KOPT-K1 (cell line): Measurements from ENCODE around the gene PACSIN1.

Experiments used
- H3K27ac ChIP-seq: fragments of 200-600 bp; sonication (generic); 2 replicates; pipeline ENCODE4 v1.5.1; 2016; ENCODE audit warnings: antibody characterized with exemption, mild to moderate bottlenecking, low read depth, low read length; ENCODE audit not compliant: poor library complexity, severe bottlenecking
- H3K36me3 ChIP-seq: fragments of 200-600 bp; sonication (generic); 2 replicates; pipeline ENCODE4 v1.5.1; 2017; ENCODE audit warnings: antibody characterized with exemption, mild to moderate bottlenecking, low read length, moderate library complexity; ENCODE audit not compliant: insufficient read depth
- H3K9me3 ChIP-seq: fragments of 200-600 bp; sonication (generic); 2 replicates; pipeline ENCODE4 v1.5.1; 2017; ENCODE audit warnings: antibody characterized with exemption, low read length, mild to moderate bottlenecking; ENCODE audit not compliant: insufficient read depth, poor library complexity, severe bottlenecking

Gene PACSIN1

DNA sequence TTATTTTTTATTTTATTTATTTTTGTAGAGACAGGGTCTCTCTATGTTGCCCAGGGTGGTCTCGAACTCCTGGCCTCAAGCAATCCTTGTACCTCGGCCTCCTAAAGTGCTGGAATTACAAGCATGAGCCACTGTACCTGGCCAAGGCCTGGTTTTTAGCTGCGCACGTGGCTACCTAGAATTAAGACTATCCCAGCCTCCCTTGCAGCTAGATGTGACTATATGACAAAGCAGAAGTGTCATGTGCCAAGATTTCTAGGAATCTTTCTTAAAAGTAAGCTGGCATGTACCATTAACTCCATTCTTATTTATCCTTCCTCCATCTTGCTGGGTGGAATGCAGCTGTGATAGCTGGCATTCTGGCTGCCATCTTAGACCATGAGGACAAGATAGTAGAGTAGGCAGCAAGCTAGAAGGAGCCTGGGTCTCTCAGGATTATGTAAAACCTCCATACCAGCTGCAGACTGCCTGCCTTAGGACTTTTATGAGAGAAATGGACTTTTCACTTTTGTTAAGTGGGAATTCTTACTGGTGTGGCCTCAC is 92.4 kb downstream of the PACSIN1 start:
- Histone ChIP-seq H3K9me3 (no peaks in the 10 kb centered on the region), H3K36me3 (no peaks in the 10 kb centered on the region), H3K27ac (no peak overlapping the region)

DNA sequence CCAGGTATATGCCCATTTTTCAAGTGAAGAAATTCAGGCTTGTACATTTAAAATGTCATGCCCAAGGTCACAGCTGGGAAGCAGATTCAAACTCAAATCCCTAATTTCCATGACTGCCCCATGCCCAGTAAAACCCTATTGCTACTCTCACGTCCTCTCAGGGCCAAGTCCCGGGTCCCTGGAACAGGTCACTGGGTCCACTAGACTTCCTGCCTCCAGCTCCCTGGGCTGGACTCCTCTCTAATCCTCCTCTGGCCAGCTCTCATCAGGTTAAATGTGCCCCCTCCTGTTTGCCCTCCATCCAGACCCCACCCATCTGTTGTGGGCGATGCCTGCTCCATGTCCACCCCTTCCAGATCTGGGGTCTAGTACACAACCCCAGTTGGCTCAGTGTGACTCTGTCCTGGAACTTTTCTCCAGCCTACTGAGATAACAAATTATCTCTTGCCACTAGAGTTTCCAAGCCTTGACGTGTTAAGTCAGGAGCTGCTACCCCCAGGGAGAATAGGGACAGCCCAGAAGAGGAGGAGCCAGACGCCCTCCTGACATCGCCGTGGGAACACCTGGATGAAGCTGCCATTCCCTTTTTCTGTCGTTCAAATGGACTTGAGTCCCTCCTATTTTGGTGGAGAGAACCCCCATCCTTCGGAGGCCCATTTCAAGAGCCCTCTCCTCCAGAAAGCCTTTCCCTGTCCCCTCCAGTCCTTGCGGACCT is 93.9 kb downstream of the PACSIN1 start:
- H3K9me3 ChIP-seq = no peaks in the 10 kb centered on the region
- H3K36me3 ChIP-seq = no peaks in the 10 kb centered on the region
- no peak overlapping the region for H3K27ac ChIP-seq

DNA sequence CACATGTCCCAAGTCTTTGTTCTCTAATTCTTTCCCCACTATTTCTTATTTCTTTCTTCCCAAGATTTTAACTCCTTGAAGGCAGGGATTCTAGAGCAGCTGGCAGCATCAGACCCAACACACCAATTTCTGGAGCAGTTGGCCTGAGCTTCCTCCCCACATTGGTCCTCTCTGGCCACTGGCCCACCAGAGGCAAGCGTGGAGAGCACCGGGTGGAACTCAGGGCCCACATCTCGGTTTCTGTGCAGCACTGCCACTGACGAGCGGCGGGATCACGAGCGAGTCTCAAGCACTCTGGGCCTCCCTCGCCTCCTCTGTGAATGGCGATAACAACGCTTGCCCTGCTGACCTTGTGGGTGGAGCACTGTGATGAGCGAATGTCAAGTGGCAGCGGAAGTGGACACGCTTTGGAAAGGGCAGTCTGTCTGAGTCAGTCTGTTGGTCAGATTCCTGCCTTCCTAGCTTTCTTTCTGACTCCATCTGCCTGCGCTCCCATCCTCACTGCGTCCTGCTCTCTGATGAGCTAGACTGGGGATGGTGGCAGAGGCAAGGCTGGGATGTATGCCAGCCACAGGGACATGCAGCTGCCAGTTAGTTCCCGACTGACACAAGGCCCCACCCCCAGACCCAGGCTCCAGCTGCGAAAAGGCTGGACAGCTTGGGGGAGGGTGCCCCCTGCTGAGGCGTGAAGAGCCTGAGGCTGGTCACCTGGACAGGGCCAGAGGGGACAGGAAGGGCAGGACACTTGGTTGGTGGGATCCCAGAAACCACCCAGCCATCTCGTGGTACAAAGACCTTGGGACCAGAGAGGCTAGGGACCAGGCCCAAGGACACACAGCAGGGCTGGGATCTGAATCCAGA is 94.7 kb downstream of the PACSIN1 start:
- Histone ChIP-seq H3K27ac (no peak overlapping the region), H3K9me3 (no peaks in the 10 kb centered on the region), H3K36me3 (no peaks in the 10 kb centered on the region)

DNA sequence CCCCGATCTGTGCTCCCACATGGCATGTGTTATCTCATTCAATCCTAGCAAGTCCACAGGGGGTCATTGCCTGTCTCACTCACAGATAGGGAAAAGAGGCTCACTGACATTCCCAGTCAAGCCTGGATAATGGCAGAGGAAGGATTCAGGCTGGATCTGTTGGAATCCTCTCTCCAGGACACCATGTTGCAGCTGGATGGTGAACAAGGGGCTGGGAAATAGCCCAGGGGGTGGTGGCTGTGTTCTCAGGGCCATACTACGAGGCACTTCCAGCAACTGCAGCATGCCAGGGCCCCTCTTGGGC is 95.3 kb downstream of the PACSIN1 start:
- Histone ChIP-seq H3K27ac (no peak overlapping the region), H3K36me3 (no peaks in the 10 kb centered on the region), H3K9me3 (no peaks in the 10 kb centered on the region)

DNA sequence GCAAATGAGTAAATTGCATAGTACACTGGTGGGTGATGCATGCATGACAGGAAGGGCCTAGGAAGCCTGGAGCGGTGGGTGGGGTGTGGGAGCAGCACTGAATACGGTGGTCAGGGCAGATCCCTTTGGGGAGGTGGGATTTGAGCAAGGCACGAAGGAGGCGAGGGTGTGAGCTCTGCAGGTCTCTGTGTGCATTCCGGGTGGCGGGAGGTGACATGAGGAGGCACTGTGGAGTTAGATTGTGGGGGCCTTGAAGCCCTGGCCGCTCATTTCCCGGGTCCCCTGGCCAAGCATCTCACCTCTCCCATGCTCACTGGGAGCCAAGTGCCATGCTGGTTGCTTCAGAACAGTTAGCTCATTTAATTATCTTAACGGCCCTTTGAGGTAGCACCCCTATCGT is 96.5 kb downstream of the PACSIN1 start:
- H3K9me3 ChIP-seq = no peaks in the 10 kb centered on the region
- no peak overlapping the region for H3K27ac ChIP-seq
- H3K36me3 ChIP-seq = no peaks in the 10 kb centered on the region

DNA sequence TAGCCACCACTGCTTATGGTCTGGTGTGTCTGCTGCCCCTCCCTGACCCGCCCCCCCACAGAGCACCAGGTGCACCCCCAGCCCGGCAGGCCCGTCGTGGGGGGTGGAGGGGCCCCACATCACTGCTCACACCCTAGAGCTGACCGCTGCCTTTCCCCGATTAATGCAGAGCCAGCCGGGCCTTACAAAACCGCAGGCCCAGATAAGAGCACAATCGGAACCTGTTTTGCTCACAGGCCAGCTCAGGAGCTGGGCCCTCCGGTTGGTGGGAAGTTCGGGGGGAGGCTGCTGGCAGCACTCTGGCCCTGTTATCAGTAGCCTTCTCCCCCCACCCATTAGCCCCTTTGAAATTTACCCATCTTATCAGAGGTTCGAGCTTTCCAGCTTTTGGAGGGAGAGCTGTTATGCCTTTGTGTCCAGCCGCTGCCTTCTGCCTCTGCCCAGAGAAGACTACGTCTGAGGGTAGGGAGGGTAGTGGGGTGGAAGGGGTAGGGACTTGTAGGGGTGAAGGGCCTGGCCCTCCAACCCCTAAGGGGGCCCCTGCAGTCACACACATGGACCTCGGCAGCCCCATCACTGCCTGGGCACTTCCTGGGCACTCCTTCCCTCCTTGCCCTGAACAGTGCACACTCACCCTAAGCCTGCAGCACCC is 97.1 kb downstream of the PACSIN1 start:
- no peak overlapping the region for H3K27ac ChIP-seq
- H3K9me3 ChIP-seq = no peaks in the 10 kb centered on the region
- no peaks in the 10 kb centered on the region for H3K36me3 ChIP-seq

DNA sequence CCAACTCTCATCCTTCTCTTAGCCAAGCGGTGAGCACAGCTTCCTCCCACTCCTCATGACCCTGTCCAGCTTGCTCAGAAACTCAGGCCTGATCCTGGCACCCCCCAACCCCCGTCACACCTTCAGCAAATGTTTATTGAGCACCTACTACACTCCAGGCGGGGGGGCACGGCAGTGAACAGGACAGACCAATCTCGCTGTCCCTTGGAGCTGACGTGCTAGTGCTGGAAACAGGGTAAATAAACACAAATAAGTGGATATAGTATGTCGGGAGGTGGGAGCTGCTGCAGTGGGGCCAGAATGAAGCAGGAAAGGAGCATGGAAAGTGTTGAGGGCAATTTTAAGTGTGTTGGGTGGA is 97.6 kb downstream of the PACSIN1 start:
- no peak overlapping the region for H3K27ac ChIP-seq
- H3K9me3 ChIP-seq = no peaks in the 10 kb centered on the region
- no peaks in the 10 kb centered on the region for H3K36me3 ChIP-seq

DNA sequence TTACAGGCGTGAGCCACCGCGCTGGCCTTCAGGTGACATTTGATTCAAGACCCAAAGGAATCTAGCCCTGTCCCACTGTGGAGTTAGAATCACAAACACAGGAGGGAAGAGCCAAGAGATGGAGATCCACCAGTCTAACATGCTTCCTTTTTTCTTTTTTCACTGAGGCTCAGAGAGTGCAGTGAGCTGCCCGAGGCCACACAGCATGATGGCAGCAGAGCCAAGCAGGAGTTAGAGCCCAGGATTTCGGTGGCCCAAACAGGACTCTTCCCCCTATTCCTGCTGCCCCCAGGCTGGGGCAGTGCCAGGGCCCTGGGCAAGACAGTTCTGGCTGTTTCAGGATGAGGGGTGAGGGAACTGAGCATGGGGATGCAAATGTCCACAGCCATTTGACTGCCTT is 98.3 kb downstream of the PACSIN1 start:
- Histone ChIP-seq H3K36me3 (no peaks in the 10 kb centered on the region), H3K9me3 (no peaks in the 10 kb centered on the region), H3K27ac (no peak overlapping the region)

DNA sequence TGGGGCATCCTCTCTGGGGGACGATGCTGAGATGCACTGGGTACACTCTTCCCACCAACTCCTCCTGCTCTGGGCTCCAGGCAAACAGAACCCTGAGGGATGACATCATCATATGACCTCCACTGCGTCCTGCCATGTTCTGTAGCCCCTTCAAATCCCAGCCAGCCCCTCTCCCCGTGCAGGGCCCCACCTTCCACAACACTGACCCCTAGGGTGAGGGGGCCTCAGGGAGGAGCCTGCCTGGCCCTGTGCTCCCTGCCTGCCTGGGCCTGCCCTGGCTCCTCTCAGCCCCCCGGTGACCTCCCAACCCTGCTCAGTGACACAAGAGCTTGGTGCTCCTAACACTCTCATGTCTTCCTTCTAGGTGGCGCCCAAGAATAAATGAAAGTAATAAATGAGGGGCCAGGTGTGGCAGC is 99.9 kb downstream of the PACSIN1 start:
- Histone ChIP-seq H3K27ac (no peak overlapping the region), H3K9me3 (no peaks in the 10 kb centered on the region), H3K36me3 (no peaks in the 10 kb centered on the region)

DNA sequence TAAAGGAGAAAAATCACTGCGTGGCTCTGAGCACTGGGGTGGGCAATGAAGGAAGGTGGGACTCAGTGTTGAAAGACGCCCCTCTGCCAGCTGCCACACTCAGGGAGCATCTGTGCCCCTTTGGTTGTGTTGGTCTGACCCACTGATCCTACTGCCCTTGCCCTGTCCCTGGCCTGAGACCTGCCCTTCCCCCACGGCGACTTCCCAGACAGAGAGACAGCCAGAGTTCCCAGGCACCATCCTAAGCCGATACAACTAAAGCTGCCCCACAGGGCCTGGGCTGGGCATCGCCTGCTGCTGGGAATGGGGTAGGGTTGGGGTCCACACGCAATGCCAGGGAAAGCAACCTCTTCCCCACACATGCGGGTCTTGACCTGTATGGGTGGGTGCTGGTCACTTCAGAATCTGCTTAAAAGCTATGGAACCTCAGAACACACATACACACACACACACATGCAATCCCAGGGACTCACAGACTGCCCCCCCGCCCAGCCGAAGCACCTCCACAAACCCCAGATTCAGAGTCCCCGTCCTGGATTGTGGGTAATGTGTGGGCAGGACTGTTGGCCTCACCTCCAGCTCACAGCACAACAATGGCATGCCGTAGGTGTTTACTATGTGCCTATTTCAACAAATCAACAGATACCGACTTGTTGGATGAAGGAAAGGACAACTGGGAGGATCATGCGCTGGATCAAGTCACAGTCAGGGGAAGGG is 101.1 kb downstream of the PACSIN1 start:
- H3K9me3 ChIP-seq = no peaks in the 10 kb centered on the region
- H3K36me3 ChIP-seq = no peaks in the 10 kb centered on the region
- no peak overlapping the region for H3K27ac ChIP-seq

DNA sequence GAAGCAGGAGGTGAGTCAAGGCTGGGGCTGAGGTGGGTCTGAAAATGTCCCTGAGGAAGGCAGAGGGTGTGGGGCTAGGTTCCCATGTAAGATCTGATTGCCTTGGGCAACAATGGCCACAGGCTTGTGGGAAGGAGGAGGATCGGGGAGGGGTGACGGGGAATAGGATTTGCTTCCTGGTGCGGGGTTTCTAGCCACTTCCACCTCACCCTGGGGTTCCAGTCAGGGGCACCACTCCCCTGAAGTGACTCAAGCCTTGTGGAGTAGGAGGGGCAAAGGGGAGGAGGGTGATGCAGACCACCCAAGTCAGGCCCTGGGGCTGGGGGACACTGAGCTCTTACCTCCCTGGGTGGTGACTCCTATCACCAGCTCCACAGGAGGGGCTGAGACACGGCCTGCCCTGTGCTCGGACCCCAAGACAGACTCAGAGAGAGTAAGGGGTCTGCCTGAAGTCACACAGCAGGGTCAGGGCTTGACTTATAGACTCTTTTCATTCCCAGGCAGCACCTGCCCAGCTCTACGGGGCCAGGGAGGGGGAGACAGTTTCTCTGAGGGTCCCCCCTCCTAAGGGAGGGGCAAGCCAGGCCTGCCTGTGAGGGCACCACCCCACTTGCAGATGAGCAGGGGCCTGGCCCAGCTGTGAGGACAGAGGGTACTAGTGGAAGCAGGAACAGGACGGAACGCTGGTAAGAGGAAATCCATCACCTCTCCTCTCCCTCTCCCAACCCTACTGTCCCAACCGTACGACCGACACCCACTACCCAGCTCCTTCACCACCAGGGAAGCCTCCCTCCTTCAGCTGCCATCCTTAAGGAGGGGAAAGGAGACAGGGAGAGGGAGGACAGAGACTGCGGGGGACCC is 102.7 kb downstream of the PACSIN1 start:
- Histone ChIP-seq H3K9me3 (no peaks in the 10 kb centered on the region), H3K36me3 (no peaks in the 10 kb centered on the region), H3K27ac (no peak overlapping the region)

DNA sequence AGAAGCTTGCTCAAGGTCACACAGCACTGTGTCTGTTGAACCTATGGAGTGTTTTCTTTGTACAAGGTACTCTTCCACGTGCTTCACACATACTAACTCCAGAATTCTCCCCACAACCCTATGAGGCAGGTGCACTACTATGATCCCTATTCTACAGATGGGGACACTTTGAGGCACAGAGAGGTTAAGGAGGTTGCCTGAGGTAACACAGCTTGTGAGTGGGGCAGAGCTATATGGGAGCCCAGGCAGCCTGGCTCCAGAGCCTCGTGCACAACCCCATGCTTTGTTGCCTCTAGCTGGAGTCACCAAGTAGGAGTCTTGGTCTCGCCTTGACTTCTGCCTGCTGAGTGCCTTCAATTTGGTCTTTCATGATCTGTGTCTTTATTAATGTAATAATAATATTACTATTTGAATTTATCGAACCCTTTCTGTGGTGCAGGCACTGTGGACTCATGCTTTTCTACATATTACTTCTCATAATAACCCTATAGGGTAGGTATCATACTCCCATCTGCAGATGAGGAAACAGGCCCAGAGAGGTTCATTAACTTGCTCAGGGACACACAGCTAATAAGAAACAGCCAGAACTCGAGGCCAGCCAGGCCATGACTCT is 103.6 kb downstream of the PACSIN1 start:
- no peak overlapping the region for H3K27ac ChIP-seq
- no peaks in the 10 kb centered on the region for H3K9me3 ChIP-seq

DNA sequence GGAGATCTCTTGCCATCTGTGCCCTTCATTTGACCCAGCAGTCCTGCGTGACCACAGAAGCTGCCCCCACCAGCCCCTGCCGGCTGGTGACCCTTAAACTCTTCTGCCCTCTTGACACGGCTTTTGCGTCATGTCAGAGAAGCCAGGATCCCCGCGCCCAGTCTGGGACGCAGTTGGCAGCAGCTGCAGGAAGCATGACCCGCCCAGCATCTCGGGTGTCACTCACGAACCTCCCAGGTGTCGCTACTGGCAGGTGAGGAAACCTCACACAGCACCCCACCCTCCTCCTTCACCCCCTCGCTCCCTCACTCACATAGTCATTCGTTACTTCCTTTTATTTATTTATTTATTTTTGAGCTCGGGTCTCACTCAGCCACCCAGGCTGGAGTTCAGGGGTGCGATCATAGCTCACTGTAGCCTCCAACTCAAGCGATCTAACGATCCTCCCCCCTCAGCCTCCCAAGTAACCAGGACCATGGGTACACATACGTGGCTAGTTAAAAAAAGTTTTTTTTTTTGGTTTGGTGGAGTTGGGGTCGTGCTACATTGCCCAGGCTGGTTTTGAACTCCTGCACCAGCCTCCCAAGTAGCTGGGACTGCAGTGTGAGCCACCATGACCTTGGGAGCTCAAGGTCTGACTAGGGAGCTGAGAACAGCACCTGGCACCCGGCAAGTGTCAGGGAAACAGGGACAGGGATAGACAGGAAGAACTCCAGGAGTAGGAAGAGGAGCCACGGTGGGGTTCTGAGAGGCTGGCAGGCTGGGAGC is 104.4 kb downstream of the PACSIN1 start:
- Histone ChIP-seq H3K36me3 (no peaks in the 10 kb centered on the region), H3K27ac (no peak overlapping the region), H3K9me3 (no peaks in the 10 kb centered on the region)

More for the DNA sequence above, 103.6 kb downstream of the PACSIN1 start:
- no peaks in the 10 kb centered on the region for H3K36me3 ChIP-seq
